Epithelial cell of proximal tubule (primary cell): Measurements from ENCODE around the gene RABIF. TPM values are rescaled to one million over a fixed set of nuclear protein-coding genes. Genes with fewer than 3 reads are reported as not detected.
"Not testable (repeated sequence)": the region's sequence is repeated elsewhere in the genome, so short reads cannot be mapped to it uniquely, and the experiment has no call there.

Experiments
- DNase-seq: peaks from one replicate; pipeline ENCODE4 v3.0.0-alpha.2; 2011; ENCODE audit warnings: low read depth
- H3K4me3 ChIP-seq: 2 replicates; pipeline ENCODE4 v1.5.1; 2011; ENCODE audit warnings: low read depth, mild to moderate bottlenecking, low read length
- CTCF ChIP-seq: conservative IDR thresholded peaks from 2 replicates; pipeline ENCODE4 v1.5.1; 2012; ENCODE audit warnings: low read depth, mild to moderate bottlenecking, low read length
- total RNA-seq: library from RNA; depleted of rRNA; stranded (reverse); fragments of >200 nt; gene quantifications from 2 replicates; pipeline ENCODE4 v1.2.3, GENCODE V29; 2015

The RABIF gene
- total RNA-seq, 1 donor from 2014 or later = 9.2 TPM

GRCh38 chr1:202905331-202905730, 16.4 kb upstream of the RABIF start:
- no peak for DNase-seq
- no peak for TF ChIP-seq CTCF
- H3K4me3 ChIP-seq = no peak overlapping the region

GRCh38 chr1:202903808-202904207, 14.9 kb upstream of the RABIF start:
- H3K4me3 ChIP-seq, DNase-seq: not testable (repeated sequence)

GRCh38 chr1:202901555-202901954, 12.6 kb upstream of the RABIF start:
- TF ChIP-seq CTCF = no peak
- no peak for DNase-seq

GRCh38 chr1:202892501-202892900, 3.6 kb upstream of the RABIF start:
- TF ChIP-seq CTCF = no peak
- no peak overlapping the region for H3K4me3 ChIP-seq
- no peak for DNase-seq

More at GRCh38 chr1:202901555-202901954, 12.6 kb upstream of the RABIF start:
- no peak overlapping the region for H3K4me3 ChIP-seq

- TF ChIP-seq CTCF = no peak
- H3K4me3 ChIP-seq = no peak overlapping the region
- DNase-seq = no peak
Observed at GRCh38 chr1:202890392-202890791, 1.4 kb upstream of the RABIF start.

GRCh38 chr1:202888221-202888530, 773 bp downstream of the RABIF start:
- H3K4me3 ChIP-seq = peak overlapping the region; percentile 90
- no peak for TF ChIP-seq CTCF
- DNase-seq = peak; percentile 7

- H3K4me3 ChIP-seq = no peak overlapping the region
- no peak for TF ChIP-seq CTCF
- no peak for DNase-seq
Observed at GRCh38 chr1:202880961-202881460, 7.9 kb downstream of the RABIF start.

GRCh38 chr1:202880062-202880461, 8.9 kb downstream of the RABIF start:
- H3K4me3 ChIP-seq = no peak overlapping the region
- TF ChIP-seq CTCF = no peak
- DNase-seq = no peak
